Skeletal muscle satellite cell (primary cell): ENCODE data around the gene MT1H.

ENCODE experiments used
- H3K27me3 ChIP-seq: 2 replicates; pipeline ENCODE4 v1.7.0; 2013; ENCODE audit warnings: low read length; ENCODE audit not compliant: control insufficient read depth, insufficient read depth
- H3K36me3 ChIP-seq: 2 replicates; pipeline ENCODE4 v1.7.0; 2013; ENCODE audit warnings: mild to moderate bottlenecking, control low read depth, low read length; ENCODE audit not compliant: insufficient read depth
- H3K4me1 ChIP-seq: 2 replicates; pipeline ENCODE4 v1.7.0; 2013; ENCODE audit warnings: low read length; ENCODE audit not compliant: control insufficient read depth, insufficient read depth
- H3K4me2 ChIP-seq: 2 replicates; pipeline ENCODE4 v1.7.0; 2013; ENCODE audit warnings: mild to moderate bottlenecking, low read length
- H3K4me3 ChIP-seq: 2 replicates; pipeline ENCODE4 v1.7.0; 2013; ENCODE audit warnings: low read length
- H3K9ac ChIP-seq: 2 replicates; pipeline ENCODE4 v1.7.0; 2013; ENCODE audit warnings: mild to moderate bottlenecking, low read depth, low read length, moderate library complexity
- H3K9me3 ChIP-seq: replicated peaks from 2 replicates; pipeline ENCODE4 v1.7.0; 2013; ENCODE audit warnings: mild to moderate bottlenecking, control low read depth, low read length

MT1H gene

GRCh38 chr16:56630134-56630533 lies 39.5 kb upstream of the MT1H start:
- H3K9ac ChIP-seq: no peak overlapping the region
- no peaks in the 10 kb centered on the region for H3K27me3 ChIP-seq
- H3K36me3 ChIP-seq: no peaks in the 10 kb centered on the region
- H3K9me3 ChIP-seq: no peaks in the 10 kb centered on the region
- H3K4me3 ChIP-seq: no peak overlapping the region
- H3K4me1 ChIP-seq: peaks cover 22% of the 10 kb centered on the region
- H3K4me2 ChIP-seq: no peak overlapping the region

- Histone ChIP-seq H3K9me3 (no peaks in the 10 kb centered on the region), H3K4me1 (peaks cover 20% of the 10 kb centered on the region), H3K36me3 (no peaks in the 10 kb centered on the region), H3K4me2 (no peak overlapping the region), H3K4me3 (no peak overlapping the region), H3K27me3 (no peaks in the 10 kb centered on the region), H3K9ac (no peak overlapping the region)
These were observed 38.4 kb upstream of the MT1H start for GRCh38 chr16:56631197-56631596.

DNA sequence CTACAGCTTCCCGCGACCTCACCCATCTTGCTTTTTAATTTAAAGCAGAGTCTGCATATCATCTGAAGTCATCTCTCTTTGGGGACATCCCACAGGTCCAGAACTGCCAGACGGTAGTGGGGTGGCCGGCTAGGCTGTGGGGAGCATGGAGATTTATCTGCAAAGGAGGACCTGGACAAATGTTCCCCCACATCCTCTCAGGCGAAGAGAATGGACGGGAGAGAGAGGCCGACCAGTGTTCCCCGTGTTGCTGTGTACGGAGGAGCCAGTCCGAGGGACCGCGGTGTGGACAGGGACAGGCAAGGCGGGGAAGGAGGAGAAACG lies 37.8 kb upstream of the MT1H start:
- Histone ChIP-seq H3K27me3 (no peaks in the 10 kb centered on the region), H3K4me2 (peak overlapping the region; percentile 81), H3K4me1 (peaks cover 20% of the 10 kb centered on the region), H3K9ac (peak overlapping the region; percentile 72), H3K9me3 (no peaks in the 10 kb centered on the region), H3K36me3 (no peaks in the 10 kb centered on the region), H3K4me3 (peak overlapping the region; percentile 66)

- Histone ChIP-seq H3K9me3 (no peaks in the 10 kb centered on the region), H3K27me3 (peaks cover under 1% of the 10 kb centered on the region), H3K9ac (peak within 1 kb of the TSS; percentile 72), H3K4me2 (peak within 1 kb of the TSS; percentile 81), H3K4me3 (peak within 1 kb of the TSS; percentile 66), H3K4me1 (peaks cover 17% of the 10 kb centered on the region), H3K36me3 (no peaks in the 10 kb centered on the region)
These were observed 37.3 kb upstream of the MT1H start, which contains the start of gene MT1M for GRCh38 chr16:56632156-56632847. Gene MT1M, plus strand, starts transcription at chr16:56632659. Its CDS starts 73 bp downstream, at chr16:56632732.

- Histone ChIP-seq H3K9me3 (no peaks in the 10 kb centered on the region), H3K4me2 (peak overlapping the region; percentile 81), H3K4me3 (peak overlapping the region; percentile 66), H3K36me3 (no peaks in the 10 kb centered on the region), H3K27me3 (peaks cover 7% of the 10 kb centered on the region), H3K9ac (peak overlapping the region; percentile 72), H3K4me1 (peaks cover 18% of the 10 kb centered on the region)
These were observed 36.7 kb upstream of the MT1H start for GRCh38 chr16:56632848-56633365.

DNA sequence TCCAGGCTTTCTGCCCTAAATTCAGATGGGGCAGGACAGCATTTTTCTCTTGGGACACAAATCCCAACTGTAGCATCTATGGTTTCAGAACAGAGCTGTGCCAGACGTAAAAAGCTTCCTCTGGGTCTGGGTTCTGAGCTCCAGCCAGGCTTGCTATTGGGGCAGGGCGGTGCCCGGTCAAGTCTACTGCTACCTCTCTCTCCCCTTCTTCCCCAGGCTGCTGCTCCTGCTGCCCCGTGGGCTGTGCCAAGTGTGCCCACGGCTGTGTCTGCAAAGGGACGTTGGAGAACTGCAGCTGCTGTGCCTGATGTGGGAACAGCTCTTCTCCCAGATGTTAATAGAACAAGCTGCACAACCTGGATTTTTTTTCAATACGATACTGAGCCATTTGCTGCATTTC lies 36.1 kb upstream of the MT1H start:
- no peaks in the 10 kb centered on the region for H3K36me3 ChIP-seq
- H3K4me1 ChIP-seq: peaks cover 23% of the 10 kb centered on the region
- H3K4me2 ChIP-seq: peak overlapping the region; percentile 81
- no peaks in the 10 kb centered on the region for H3K9me3 ChIP-seq
- H3K27me3 ChIP-seq: peaks cover 10% of the 10 kb centered on the region
- H3K9ac ChIP-seq: no peak overlapping the region
- H3K4me3 ChIP-seq: no peak overlapping the region

GRCh38 chr16:56634715-56635440 lies 34.7 kb upstream of the MT1H start:
- no peaks in the 10 kb centered on the region for H3K9me3 ChIP-seq
- no peak overlapping the region for H3K4me3 ChIP-seq
- H3K9ac ChIP-seq: no peak overlapping the region
- H3K27me3 ChIP-seq: peaks cover 10% of the 10 kb centered on the region
- peaks cover 26% of the 10 kb centered on the region for H3K4me1 ChIP-seq
- no peaks in the 10 kb centered on the region for H3K36me3 ChIP-seq
- no peak overlapping the region for H3K4me2 ChIP-seq

GRCh38 chr16:56635441-56635967 lies 34.1 kb upstream of the MT1H start:
- Histone ChIP-seq H3K9me3 (no peaks in the 10 kb centered on the region), H3K9ac (no peak overlapping the region), H3K27me3 (peaks cover 10% of the 10 kb centered on the region), H3K4me1 (peaks cover 26% of the 10 kb centered on the region), H3K4me3 (no peak overlapping the region), H3K36me3 (no peaks in the 10 kb centered on the region), H3K4me2 (no peak overlapping the region)

GRCh38 chr16:56636616-56637413 lies 32.8 kb upstream of the MT1H start:
- H3K9ac ChIP-seq: no peak overlapping the region
- no peak overlapping the region for H3K4me2 ChIP-seq
- H3K27me3 ChIP-seq: peaks cover 10% of the 10 kb centered on the region
- no peak overlapping the region for H3K4me3 ChIP-seq
- no peaks in the 10 kb centered on the region for H3K36me3 ChIP-seq
- no peaks in the 10 kb centered on the region for H3K9me3 ChIP-seq
- H3K4me1 ChIP-seq: peaks cover 21% of the 10 kb centered on the region

GRCh38 chr16:56637814-56638750 lies 31.5 kb upstream of the MT1H start, which contains the start of gene MT1A:
Gene MT1A, plus strand, starts transcription at chr16:56638666. Its CDS starts 73 bp downstream, at chr16:56638739.
- peaks cover 17% of the 10 kb centered on the region for H3K4me1 ChIP-seq
- no peaks in the 10 kb centered on the region for H3K36me3 ChIP-seq
- H3K4me2 ChIP-seq: peak within 1 kb of the TSS; percentile 96
- H3K9ac ChIP-seq: peak within 1 kb of the TSS; percentile 61
- H3K27me3 ChIP-seq: peaks cover 10% of the 10 kb centered on the region
- H3K9me3 ChIP-seq: no peaks in the 10 kb centered on the region
- H3K4me3 ChIP-seq: peak within 1 kb of the TSS; percentile 74
